HepG2 (cell line): Measurements from ENCODE around the gene EVI5.

Experiments
- EP300 ChIP-seq, 3 experiments: sonication (generic) in 1 of 3; formaldehyde crosslinking in 1 of 3; IDR thresholded peaks; 2 replicates each; pipeline versions ENCODE4 v1.5.1 to v1.6.1; 2011 to 2020; ENCODE audit warnings: low read depth in 2 of 3, low read length in 2 of 3, borderline replicate concordance in 1 of 3, improper control_type of control experiment in 1 of 3, mild to moderate bottlenecking in 1 of 3, missing genetic modification reagents in 1 of 3, moderate library complexity in 1 of 3
- FOXA1 ChIP-seq, 2 experiments: fragments of 450-650 bp in 1 of 2; sonication (generic) in 1 of 2; formaldehyde crosslinking in 1 of 2; IDR thresholded peaks; 2 replicates each; pipeline versions ENCODE4 v1.4.0 to v1.6.1; 2016 to 2020; ENCODE audit warnings: missing genetic modification reagents in 1 of 2
- FOXK2 ChIP-seq: fragments of 450-650 bp; IDR thresholded peaks from 2 replicates; pipeline ENCODE4 v1.6.1; 2016
- POLR2A ChIP-seq, 2 experiments: IDR thresholded peaks; 2 replicates each; pipeline ENCODE4 v1.6.1; 2011; ENCODE audit warnings: low read depth in 2 of 2, low read length in 2 of 2, mild to moderate bottlenecking in 1 of 2, moderate library complexity in 1 of 2; ENCODE audit not compliant: insufficient read depth in 1 of 2
- RXRA ChIP-seq: sonication (generic); formaldehyde crosslinking; IDR thresholded peaks from 2 replicates; pipeline ENCODE4 v1.5.1; 2020; ENCODE audit warnings: missing genetic modification reagents
- SMAD1 ChIP-seq: sonication (generic); formaldehyde crosslinking; IDR thresholded peaks from 2 replicates; pipeline ENCODE4 v1.4.0; 2020; ENCODE audit warnings: missing genetic modification reagents, low read depth, mild to moderate bottlenecking, borderline replicate concordance
- SMARCE1 ChIP-seq: fragments of 450-650 bp; IDR thresholded peaks from 2 replicates; pipeline ENCODE4 v1.6.1; 2017; ENCODE audit warnings: borderline replicate concordance
- UBTF ChIP-seq: sonication (generic); formaldehyde crosslinking; IDR thresholded peaks from 2 replicates; pipeline ENCODE4 v1.4.0; 2020; ENCODE audit warnings: mild to moderate bottlenecking, missing genetic modification reagents
- ZBTB37 ChIP-seq: sonication (generic); formaldehyde crosslinking; IDR thresholded peaks from 2 replicates; pipeline ENCODE4 v1.4.0; 2020; ENCODE audit warnings: mild to moderate bottlenecking, missing genetic modification reagents
- ZIK1 ChIP-seq: sonication (generic); formaldehyde crosslinking; IDR thresholded peaks from 2 replicates; pipeline ENCODE4 v1.5.0; 2020; ENCODE audit warnings: mild to moderate bottlenecking, low read depth, missing genetic modification reagents, borderline replicate concordance
- ZNF274 ChIP-seq: sonication (generic); formaldehyde crosslinking; IDR thresholded peaks from 2 replicates; pipeline ENCODE4 v1.5.1; 2020; ENCODE audit warnings: mild to moderate bottlenecking, missing genetic modification reagents
- ZNF432 ChIP-seq: sonication (generic); formaldehyde crosslinking; IDR thresholded peaks from 2 replicates; pipeline ENCODE4 v1.5.0; 2020; ENCODE audit warnings: missing genetic modification reagents, mild to moderate bottlenecking, borderline replicate concordance
- TF ChIP-seq, protein P1 (sequence below): sonication (generic); formaldehyde crosslinking; IDR thresholded peaks from 2 replicates; pipeline ENCODE4 v1.5.0; 2020; ENCODE audit warnings: mild to moderate bottlenecking, missing genetic modification reagents, moderate library complexity

GRCh38 chr1:92736395-92736794, 48.5 kb downstream of the EVI5 start:
- TF ChIP-seq ZBTB37 (CRISPR knock-in tag) (no peak), FOXK2 (no peak), RXRA (no peak), ZIK1 (no peak), UBTF (CRISPR knock-in tag) (no peak), EP300 (IDR thresholded peaks at IDR 0.05; ENCODE audit: low read depth in 2 of 2, low read length in 2 of 2) (no peak), EP300 (CRISPR knock-in tag; IDR thresholded peaks at IDR 0.05; ENCODE audit: borderline replicate concordance) (no peak), FOXA1 (IDR thresholded peaks at IDR 0.05) (no peak), FOXA1 (CRISPR knock-in tag; IDR thresholded peaks at IDR 0.05) (no peak), POLR2A (IDR thresholded peaks at IDR 0.05; ENCODE audit: insufficient read depth in 1 of 2, low read depth in 2 of 2, low read length in 2 of 2) (no peak), SMAD1 (no peak), SMARCE1 (no peak), ZNF432 (CRISPR knock-in tag) (no peak), ZNF274 (no peak)
- TF ChIP-seq, protein P1, sequence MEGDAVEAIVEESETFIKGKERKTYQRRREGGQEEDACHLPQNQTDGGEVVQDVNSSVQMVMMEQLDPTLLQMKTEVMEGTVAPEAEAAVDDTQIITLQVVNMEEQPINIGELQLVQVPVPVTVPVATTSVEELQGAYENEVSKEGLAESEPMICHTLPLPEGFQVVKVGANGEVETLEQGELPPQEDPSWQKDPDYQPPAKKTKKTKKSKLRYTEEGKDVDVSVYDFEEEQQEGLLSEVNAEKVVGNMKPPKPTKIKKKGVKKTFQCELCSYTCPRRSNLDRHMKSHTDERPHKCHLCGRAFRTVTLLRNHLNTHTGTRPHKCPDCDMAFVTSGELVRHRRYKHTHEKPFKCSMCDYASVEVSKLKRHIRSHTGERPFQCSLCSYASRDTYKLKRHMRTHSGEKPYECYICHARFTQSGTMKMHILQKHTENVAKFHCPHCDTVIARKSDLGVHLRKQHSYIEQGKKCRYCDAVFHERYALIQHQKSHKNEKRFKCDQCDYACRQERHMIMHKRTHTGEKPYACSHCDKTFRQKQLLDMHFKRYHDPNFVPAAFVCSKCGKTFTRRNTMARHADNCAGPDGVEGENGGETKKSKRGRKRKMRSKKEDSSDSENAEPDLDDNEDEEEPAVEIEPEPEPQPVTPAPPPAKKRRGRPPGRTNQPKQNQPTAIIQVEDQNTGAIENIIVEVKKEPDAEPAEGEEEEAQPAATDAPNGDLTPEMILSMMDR (CRISPR knock-in tag), result peak; percentile 37
